ENCODE data around the gene MRRF.
"Not testable (repeated sequence)": the region's sequence is repeated elsewhere in the genome, so short reads cannot be mapped to it uniquely, and the experiment has no call there.

Gene MRRF

GRCh38 chr9:122324665-122325064 is 60.0 kb downstream of the MRRF start:
- H3K4me3 ChIP-seq (ENCODE audit: low read depth in 1 of 2, low read length in 2 of 2); H3K9me3 ChIP-seq (ENCODE audit: low read length); H3K27me3 ChIP-seq (ENCODE audit: control insufficient read depth in 1 of 2, insufficient read depth in 2 of 2, low read length in 2 of 2); H3K9ac ChIP-seq (ENCODE audit: low read length): not testable (repeated sequence)
- Histone ChIP-seq H3K36me3 (ENCODE audit: insufficient read depth, low read length) (peaks cover 19% of the 10 kb centered on the region), H3K4me1 (ENCODE audit: insufficient read depth, low read length) (peaks cover 34% of the 10 kb centered on the region), H3K27ac (ENCODE audit: low read depth, low read length) (peak overlapping the region; percentile 19)

- H3K27me3 ChIP-seq (ENCODE audit: control insufficient read depth in 1 of 2, insufficient read depth in 2 of 2, low read length in 2 of 2): no peaks in the 10 kb centered on the region
- peaks cover 33% of the 10 kb centered on the region for H3K4me1 ChIP-seq (ENCODE audit: insufficient read depth, low read length)
- peak overlapping the region; percentile 19 for H3K27ac ChIP-seq (ENCODE audit: low read depth, low read length)
- no peaks in the 10 kb centered on the region for H3K9me3 ChIP-seq (ENCODE audit: low read length)
- H3K36me3 ChIP-seq (ENCODE audit: insufficient read depth, low read length): peaks cover 19% of the 10 kb centered on the region
- H3K9ac ChIP-seq (ENCODE audit: low read length): no peak overlapping the region
- no peak overlapping the region for H3K4me3 ChIP-seq (ENCODE audit: low read depth in 1 of 2, low read length in 2 of 2)
These were observed 60.4 kb downstream of the MRRF start for GRCh38 chr9:122325124-122325523.

GRCh38 chr9:122327175-122327574 is 62.5 kb downstream of the MRRF start:
- Histone ChIP-seq H3K27me3 (ENCODE audit: control insufficient read depth in 1 of 2, insufficient read depth in 2 of 2, low read length in 2 of 2) (no peaks in the 10 kb centered on the region), H3K4me3 (ENCODE audit: low read depth in 1 of 2, low read length in 2 of 2) (no peak overlapping the region), H3K4me1 (ENCODE audit: insufficient read depth, low read length) (peaks cover 22% of the 10 kb centered on the region), H3K9me3 (ENCODE audit: low read length) (no peaks in the 10 kb centered on the region), H3K9ac (ENCODE audit: low read length) (no peak overlapping the region), H3K36me3 (ENCODE audit: insufficient read depth, low read length) (peaks cover 19% of the 10 kb centered on the region), H3K27ac (ENCODE audit: low read depth, low read length) (no peak overlapping the region)

GRCh38 chr9:122329597-122329996 is 64.9 kb downstream of the MRRF start:
- H3K27me3 ChIP-seq (ENCODE audit: control insufficient read depth in 1 of 2, insufficient read depth in 2 of 2, low read length in 2 of 2): no peaks in the 10 kb centered on the region
- H3K9me3 ChIP-seq (ENCODE audit: low read length): no peaks in the 10 kb centered on the region
- H3K27ac ChIP-seq (ENCODE audit: low read depth, low read length): no peak overlapping the region
- peaks cover 13% of the 10 kb centered on the region for H3K4me1 ChIP-seq (ENCODE audit: insufficient read depth, low read length)
- no peak overlapping the region for H3K9ac ChIP-seq (ENCODE audit: low read length)
- no peak overlapping the region for H3K4me3 ChIP-seq (ENCODE audit: low read depth in 1 of 2, low read length in 2 of 2)
- peaks cover 8% of the 10 kb centered on the region for H3K36me3 ChIP-seq (ENCODE audit: insufficient read depth, low read length)

- not testable (repeated sequence) for H3K36me3 ChIP-seq (ENCODE audit: insufficient read depth, low read length); H3K27ac ChIP-seq (ENCODE audit: low read depth, low read length); H3K4me1 ChIP-seq (ENCODE audit: insufficient read depth, low read length); H3K9me3 ChIP-seq (ENCODE audit: low read length); H3K27me3 ChIP-seq (ENCODE audit: control insufficient read depth in 1 of 2, insufficient read depth in 2 of 2, low read length in 2 of 2); H3K4me3 ChIP-seq (ENCODE audit: low read depth in 1 of 2, low read length in 2 of 2); H3K9ac ChIP-seq (ENCODE audit: low read length)
These were observed 65.8 kb downstream of the MRRF start for GRCh38 chr9:122330466-122330865.

- Histone ChIP-seq H3K36me3 (ENCODE audit: insufficient read depth, low read length) (peaks cover 8% of the 10 kb centered on the region), H3K27me3 (ENCODE audit: control insufficient read depth in 1 of 2, insufficient read depth in 2 of 2, low read length in 2 of 2) (no peaks in the 10 kb centered on the region), H3K4me1 (ENCODE audit: insufficient read depth, low read length) (no peaks in the 10 kb centered on the region), H3K9me3 (ENCODE audit: low read length) (no peaks in the 10 kb centered on the region), H3K27ac (ENCODE audit: low read depth, low read length) (no peak overlapping the region), H3K9ac (ENCODE audit: low read length) (no peak overlapping the region), H3K4me3 (ENCODE audit: low read depth in 1 of 2, low read length in 2 of 2) (no peak overlapping the region)
These were observed 66.8 kb downstream of the MRRF start for GRCh38 chr9:122331523-122331927.

GRCh38 chr9:122332083-122332482 is 67.4 kb downstream of the MRRF start:
- Histone ChIP-seq H3K4me3 (ENCODE audit: low read depth in 1 of 2, low read length in 2 of 2) (no peak overlapping the region), H3K9ac (ENCODE audit: low read length) (no peak overlapping the region), H3K36me3 (ENCODE audit: insufficient read depth, low read length) (peaks cover 8% of the 10 kb centered on the region), H3K9me3 (ENCODE audit: low read length) (no peaks in the 10 kb centered on the region), H3K27me3 (ENCODE audit: control insufficient read depth in 1 of 2, insufficient read depth in 2 of 2, low read length in 2 of 2) (no peaks in the 10 kb centered on the region), H3K4me1 (ENCODE audit: insufficient read depth, low read length) (no peaks in the 10 kb centered on the region), H3K27ac (ENCODE audit: low read depth, low read length) (no peak overlapping the region)

GRCh38 chr9:122332644-122333043 is 68.0 kb downstream of the MRRF start:
- no peaks in the 10 kb centered on the region for H3K4me1 ChIP-seq (ENCODE audit: insufficient read depth, low read length)
- H3K4me3 ChIP-seq (ENCODE audit: low read depth in 1 of 2, low read length in 2 of 2): no peak overlapping the region
- H3K27ac ChIP-seq (ENCODE audit: low read depth, low read length): no peak overlapping the region
- H3K27me3 ChIP-seq (ENCODE audit: control insufficient read depth in 1 of 2, insufficient read depth in 2 of 2, low read length in 2 of 2): no peaks in the 10 kb centered on the region
- H3K9me3 ChIP-seq (ENCODE audit: low read length): no peaks in the 10 kb centered on the region
- peaks cover 8% of the 10 kb centered on the region for H3K36me3 ChIP-seq (ENCODE audit: insufficient read depth, low read length)
- H3K9ac ChIP-seq (ENCODE audit: low read length): no peak overlapping the region

GRCh38 chr9:122333169-122333808 is 68.6 kb downstream of the MRRF start:
- Histone ChIP-seq H3K27ac (ENCODE audit: low read depth, low read length) (no peak overlapping the region), H3K9ac (ENCODE audit: low read length) (no peak overlapping the region), H3K9me3 (ENCODE audit: low read length) (no peaks in the 10 kb centered on the region), H3K27me3 (ENCODE audit: control insufficient read depth in 1 of 2, insufficient read depth in 2 of 2, low read length in 2 of 2) (no peaks in the 10 kb centered on the region), H3K4me1 (ENCODE audit: insufficient read depth, low read length) (no peaks in the 10 kb centered on the region), H3K36me3 (ENCODE audit: insufficient read depth, low read length) (peaks cover 8% of the 10 kb centered on the region), H3K4me3 (ENCODE audit: low read depth in 1 of 2, low read length in 2 of 2) (no peak overlapping the region)

- no peak overlapping the region for H3K27ac ChIP-seq (ENCODE audit: low read depth, low read length)
- no peaks in the 10 kb centered on the region for H3K4me1 ChIP-seq (ENCODE audit: insufficient read depth, low read length)
- no peaks in the 10 kb centered on the region for H3K27me3 ChIP-seq (ENCODE audit: control insufficient read depth in 1 of 2, insufficient read depth in 2 of 2, low read length in 2 of 2)
- no peak overlapping the region for H3K4me3 ChIP-seq (ENCODE audit: low read depth in 1 of 2, low read length in 2 of 2)
- no peaks in the 10 kb centered on the region for H3K36me3 ChIP-seq (ENCODE audit: insufficient read depth, low read length)
- no peaks in the 10 kb centered on the region for H3K9me3 ChIP-seq (ENCODE audit: low read length)
- H3K9ac ChIP-seq (ENCODE audit: low read length): no peak overlapping the region
These were observed 70.2 kb downstream of the MRRF start for GRCh38 chr9:122334916-122335315.

- H3K9ac ChIP-seq (ENCODE audit: low read length): no peak overlapping the region
- no peak overlapping the region for H3K4me3 ChIP-seq (ENCODE audit: low read depth in 1 of 2, low read length in 2 of 2)
- no peaks in the 10 kb centered on the region for H3K36me3 ChIP-seq (ENCODE audit: insufficient read depth, low read length)
- no peaks in the 10 kb centered on the region for H3K4me1 ChIP-seq (ENCODE audit: insufficient read depth, low read length)
- H3K9me3 ChIP-seq (ENCODE audit: low read length): no peaks in the 10 kb centered on the region
- no peak overlapping the region for H3K27ac ChIP-seq (ENCODE audit: low read depth, low read length)
- no peaks in the 10 kb centered on the region for H3K27me3 ChIP-seq (ENCODE audit: control insufficient read depth in 1 of 2, insufficient read depth in 2 of 2, low read length in 2 of 2)
These were observed 71.5 kb downstream of the MRRF start for GRCh38 chr9:122336189-122336588.

GRCh38 chr9:122336866-122337555 is 72.3 kb downstream of the MRRF start:
- no peaks in the 10 kb centered on the region for H3K36me3 ChIP-seq (ENCODE audit: insufficient read depth, low read length)
- no peaks in the 10 kb centered on the region for H3K27me3 ChIP-seq (ENCODE audit: control insufficient read depth in 1 of 2, insufficient read depth in 2 of 2, low read length in 2 of 2)
- H3K9me3 ChIP-seq (ENCODE audit: low read length): no peaks in the 10 kb centered on the region
- H3K4me1 ChIP-seq (ENCODE audit: insufficient read depth, low read length): no peaks in the 10 kb centered on the region
- H3K9ac ChIP-seq (ENCODE audit: low read length): no peak overlapping the region
- no peak overlapping the region for H3K4me3 ChIP-seq (ENCODE audit: low read depth in 1 of 2, low read length in 2 of 2)
- no peak overlapping the region for H3K27ac ChIP-seq (ENCODE audit: low read depth, low read length)
